Testis (tissue), 3 donors: Measurements from ENCODE around the gene XYLB. TPM values are rescaled to one million over a fixed set of nuclear protein-coding genes. Genes with fewer than 3 reads are reported as not detected.

Experiments
- DNase-seq: peaks from one replicate; pipeline ENCODE4 v3.0.0-alpha.2; 2019
- H3K27ac ChIP-seq, 2 donors: fragments of 200-600 bp; sonication (generic); one replicate each; pipeline ENCODE4 v1.5.1; 2019
- H3K27me3 ChIP-seq: fragments of 200-600 bp; sonication (generic); one replicate; pipeline ENCODE4 v1.5.1; 2019
- H3K36me3 ChIP-seq: fragments of 200-600 bp; sonication (generic); one replicate; pipeline ENCODE4 v1.5.1; 2017; ENCODE audit warnings: low read depth; ENCODE audit errors: missing control alignments
- H3K4me1 ChIP-seq: fragments of 200-600 bp; sonication (generic); one replicate; pipeline ENCODE4 v1.5.1; 2019
- H3K4me3 ChIP-seq, 2 donors: fragments of 200-600 bp; sonication (generic); one replicate each; pipeline ENCODE4 v1.5.1; 2017 to 2019
- H3K9me3 ChIP-seq: fragments of 200-600 bp; sonication (generic); one replicate; pipeline ENCODE4 v1.5.1; 2017
- POLR2A ChIP-seq: fragments of 450-650 bp; IDR thresholded peaks from one replicate; pipeline ENCODE4 v1.6.1; 2017; ENCODE audit warnings: antibody characterized with exemption, mild to moderate bottlenecking, moderate library complexity
- WGBS, 2 donors: methylation state at CpG; one replicate each; pipeline ENCODE4 v1.1.5; 2018; 5-methylcytosine and 5-hydroxymethylcytosine counted together
- intact Hi-C: fragments of 100-400 bp; cut with DNase I; formaldehyde crosslinking; loops from one replicate; pipeline ENCODE4 v1.15.1; 2023; ENCODE audit warnings: low total_unique reads
- polyA plus RNA-seq: library from polyadenylated mRNA; stranded (reverse); fragments of 350-450 nt; fragmentation: Illumina TruSeq; extraction: RNeasy Lipid Tissue Mini Kit (QIAGEN cat#74804); gene quantifications from one replicate; pipeline ENCODE4 v1.2.3, GENCODE V29; 2014; ENCODE audit warnings: low read depth, low replicate concordance; ENCODE audit not compliant: insufficient read depth
- total RNA-seq, 2 donors: library from RNA; depleted of rRNA; stranded (reverse); fragments of >200 nt; gene quantifications; one replicate each; pipeline ENCODE4 v1.2.3, GENCODE V29; 2016
- TF ChIP-seq, protein P1 (sequence below), 3 experiments: fragments of 450-650 bp in 2 of 3; fragments of 200-600 bp in 1 of 3; sonication (generic) in 1 of 3; IDR thresholded peaks; one replicate each; pipeline ENCODE4 v1.5.1; 2016 to 2019; ENCODE audit warnings: antibody characterized with exemption in 3 of 3, mild to moderate bottlenecking in 2 of 3, moderate library complexity in 1 of 3

The XYLB gene
- total and polyA plus RNA-seq, 3 donors from 2014 or later, result 1.7 to 12.4 (median 5.9) TPM

DNA sequence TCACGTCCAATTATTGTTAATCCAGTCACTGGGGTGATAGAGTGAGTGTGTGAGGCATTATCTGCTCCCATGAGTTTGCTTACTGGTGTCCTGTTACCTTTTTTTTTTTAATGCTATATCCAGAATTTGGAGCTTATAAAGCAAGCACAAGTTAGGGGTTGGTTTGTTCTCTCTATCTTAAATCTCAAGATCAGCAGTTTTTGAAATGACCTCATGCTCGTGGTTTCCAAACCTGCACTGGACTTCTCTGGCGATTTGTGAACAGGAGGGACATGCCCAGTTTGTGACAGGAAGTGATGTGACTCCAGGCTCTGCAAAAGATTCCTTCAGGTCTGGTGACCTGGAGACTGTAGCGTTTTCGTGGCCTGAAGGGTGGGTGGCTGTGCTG is 25.6 kb downstream of the XYLB start:
- no peaks in the 10 kb centered on the region for H3K27me3 ChIP-seq
- H3K36me3 ChIP-seq, result no peaks in the 10 kb centered on the region
- no peak overlapping the region for H3K27ac ChIP-seq
- no peaks in the 10 kb centered on the region for H3K9me3 ChIP-seq
- TF ChIP-seq, protein P1, sequence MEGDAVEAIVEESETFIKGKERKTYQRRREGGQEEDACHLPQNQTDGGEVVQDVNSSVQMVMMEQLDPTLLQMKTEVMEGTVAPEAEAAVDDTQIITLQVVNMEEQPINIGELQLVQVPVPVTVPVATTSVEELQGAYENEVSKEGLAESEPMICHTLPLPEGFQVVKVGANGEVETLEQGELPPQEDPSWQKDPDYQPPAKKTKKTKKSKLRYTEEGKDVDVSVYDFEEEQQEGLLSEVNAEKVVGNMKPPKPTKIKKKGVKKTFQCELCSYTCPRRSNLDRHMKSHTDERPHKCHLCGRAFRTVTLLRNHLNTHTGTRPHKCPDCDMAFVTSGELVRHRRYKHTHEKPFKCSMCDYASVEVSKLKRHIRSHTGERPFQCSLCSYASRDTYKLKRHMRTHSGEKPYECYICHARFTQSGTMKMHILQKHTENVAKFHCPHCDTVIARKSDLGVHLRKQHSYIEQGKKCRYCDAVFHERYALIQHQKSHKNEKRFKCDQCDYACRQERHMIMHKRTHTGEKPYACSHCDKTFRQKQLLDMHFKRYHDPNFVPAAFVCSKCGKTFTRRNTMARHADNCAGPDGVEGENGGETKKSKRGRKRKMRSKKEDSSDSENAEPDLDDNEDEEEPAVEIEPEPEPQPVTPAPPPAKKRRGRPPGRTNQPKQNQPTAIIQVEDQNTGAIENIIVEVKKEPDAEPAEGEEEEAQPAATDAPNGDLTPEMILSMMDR (IDR thresholded peaks at IDR 0.05), result no peak
- no peak for TF ChIP-seq POLR2A
- intact Hi-C loops, result no loop called here
- DNase-seq, result no peak
- 89 to 97% methylated on average over 5 of the region's 5 CpGs for WGBS, 2 donors
- H3K4me3 ChIP-seq, result no peak overlapping the region
- H3K4me1 ChIP-seq, result no peaks in the 10 kb centered on the region

DNA sequence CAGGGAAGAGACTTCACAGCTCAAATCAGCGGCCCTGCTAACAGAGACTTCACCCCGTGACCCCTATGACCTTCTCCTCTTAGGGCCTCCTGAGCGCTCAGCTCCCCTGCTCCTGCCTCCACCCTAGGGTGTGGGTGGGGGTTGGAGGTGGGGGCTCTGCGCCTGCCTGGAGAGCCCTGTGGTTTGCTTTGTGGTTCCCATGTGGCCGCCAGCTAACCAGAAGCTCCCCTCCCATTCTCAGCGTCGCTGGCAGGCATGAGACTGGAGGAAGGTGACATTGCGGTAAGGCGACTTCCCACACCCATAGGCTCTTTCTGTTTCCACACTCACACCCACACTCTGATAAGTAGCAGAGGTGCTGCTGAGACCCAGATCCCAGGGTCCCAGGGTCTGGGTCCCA is 27.6 kb downstream of the XYLB start:
- Histone ChIP-seq H3K4me3 (no peak overlapping the region), H3K36me3 (no peaks in the 10 kb centered on the region), H3K27me3 (no peaks in the 10 kb centered on the region), H3K27ac (no peak overlapping the region), H3K9me3 (no peaks in the 10 kb centered on the region), H3K4me1 (no peaks in the 10 kb centered on the region)
- intact Hi-C loops, result no loop called here
- 86 to 100% methylated on average over 8 to 9 of the region's 9 CpGs for WGBS, 2 donors
- DNase-seq, result no peak
- no peak for TF ChIP-seq POLR2A
- TF ChIP-seq, protein P1 (IDR thresholded peaks at IDR 0.05), result no peak

DNA sequence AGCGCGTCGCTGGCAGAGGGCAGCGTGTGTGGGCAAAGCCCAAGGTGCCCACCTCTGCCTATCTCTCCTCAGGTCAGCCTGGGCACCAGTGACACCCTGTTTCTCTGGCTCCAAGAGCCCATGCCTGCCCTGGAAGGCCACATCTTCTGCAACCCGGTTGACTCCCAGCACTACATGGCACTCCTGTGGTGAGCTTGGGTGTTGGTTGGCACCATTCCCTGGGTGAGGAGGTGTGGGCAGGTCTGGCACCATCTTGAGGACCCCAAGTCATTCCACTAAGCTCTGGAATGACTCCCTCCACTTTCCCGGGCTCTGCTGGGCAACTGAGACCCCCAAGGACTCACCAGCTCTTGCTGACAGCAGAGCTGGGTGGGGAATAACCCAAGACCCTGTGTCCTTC is 28.5 kb downstream of the XYLB start:
- H3K36me3 ChIP-seq, result no peaks in the 10 kb centered on the region
- no peaks in the 10 kb centered on the region for H3K4me1 ChIP-seq
- no peak overlapping the region for H3K4me3 ChIP-seq
- TF ChIP-seq, protein P1 (IDR thresholded peaks at IDR 0.05), result no peak
- no peak for TF ChIP-seq POLR2A
- H3K9me3 ChIP-seq, result no peaks in the 10 kb centered on the region
- no peak for DNase-seq
- H3K27me3 ChIP-seq, result no peaks in the 10 kb centered on the region
- no peak overlapping the region for H3K27ac ChIP-seq
- intact Hi-C loops, result no loop called here
- 98 to 100% methylated on average over 4 to 6 of the region's 6 CpGs for WGBS, 2 donors

DNA sequence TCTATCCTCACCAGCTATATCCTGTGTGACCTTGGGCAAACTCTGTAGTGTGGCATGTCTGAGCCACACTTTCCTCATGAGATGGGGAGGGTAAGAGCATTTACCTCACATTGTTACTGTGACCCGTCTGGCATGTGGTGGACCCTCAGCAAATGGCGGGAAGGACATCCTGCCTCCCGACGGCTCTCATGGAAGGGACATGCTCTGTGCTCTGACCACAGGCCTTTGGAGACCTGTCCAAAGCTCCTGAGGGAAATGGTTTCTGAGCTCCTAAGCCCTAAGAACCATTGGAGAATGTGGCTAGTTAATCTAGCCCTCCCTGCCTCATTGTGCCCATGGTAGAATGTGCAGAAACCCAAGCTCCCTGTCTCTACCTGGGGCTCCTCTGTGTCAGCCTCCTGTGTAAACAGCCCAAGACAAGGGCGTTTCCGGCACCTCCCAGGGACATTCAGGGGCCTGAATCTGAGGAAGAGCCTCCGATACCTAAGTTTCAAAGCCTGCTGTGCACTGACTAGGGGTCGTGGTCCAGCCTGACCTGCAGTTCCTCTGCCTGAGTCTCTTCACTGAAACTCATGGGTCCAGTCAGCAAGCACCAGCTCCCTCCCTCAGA is 29.0 kb downstream of the XYLB start:
- H3K4me1 ChIP-seq, result no peaks in the 10 kb centered on the region
- intact Hi-C loops, result no loop called here
- WGBS, 2 donors, result 86 to 93% methylated on average over 4 to 8 of the region's 8 CpGs
- TF ChIP-seq, protein P1 (IDR thresholded peaks at IDR 0.05), result no peak
- no peak for TF ChIP-seq POLR2A
- no peak for DNase-seq
- no peaks in the 10 kb centered on the region for H3K36me3 ChIP-seq
- H3K4me3 ChIP-seq, result no peak overlapping the region
- no peaks in the 10 kb centered on the region for H3K9me3 ChIP-seq
- no peaks in the 10 kb centered on the region for H3K27me3 ChIP-seq
- H3K27ac ChIP-seq, result no peak overlapping the region
